Nephron (organoid): ENCODE results near the gene TMEM214.

Source experiments
- H3K27ac Mint-ChIP-seq, 3 experiments: 2 replicates each; pipeline ENCODE4 v1.8.0; 2020; ENCODE audit warnings: mixed read lengths in 3 of 3, mild to moderate bottlenecking in 2 of 3, moderate library complexity in 1 of 3
- H3K27me3 Mint-ChIP-seq: 2 replicates; pipeline ENCODE4 v1.8.0; 2021; ENCODE audit warnings: low read depth, mild to moderate bottlenecking, moderate library complexity, mixed read lengths
- H3K36me3 Mint-ChIP-seq: 2 replicates; pipeline ENCODE4 v1.8.0; 2020; ENCODE audit warnings: low read depth, mixed read lengths
- H3K4me1 Mint-ChIP-seq: 2 replicates; pipeline ENCODE4 v1.8.0; 2020; ENCODE audit warnings: mixed read lengths
- H3K4me3 Mint-ChIP-seq, 3 experiments: 2 replicates each; pipeline ENCODE4 v1.8.0; 2020; ENCODE audit warnings: mild to moderate bottlenecking in 3 of 3, mixed read lengths in 3 of 3, moderate library complexity in 2 of 3
- H3K9me3 Mint-ChIP-seq: 2 replicates; pipeline ENCODE4 v1.8.0; 2020; ENCODE audit warnings: mixed read lengths
- CTCF ChIP-seq, 3 experiments: fragments of 200-600 bp; sonication (generic); IDR thresholded peaks; one replicate each; pipeline ENCODE4 v1.5.0; 2021; ENCODE audit warnings: antibody characterized with exemption in 3 of 3; ENCODE audit not compliant: unreplicated experiment in 3 of 3

Gene TMEM214

GRCh38 chr2:27000228-27000627, 32.5 kb upstream of the TMEM214 start:
- no peaks in the 10 kb centered on the region for H3K9me3 Mint-ChIP-seq
- no peak overlapping the region for H3K27ac Mint-ChIP-seq
- no peaks in the 10 kb centered on the region for H3K4me1 Mint-ChIP-seq
- no peak for TF ChIP-seq CTCF (IDR thresholded peaks at IDR 0.05; ENCODE audit: unreplicated experiment in 3 of 3)
- no peaks in the 10 kb centered on the region for H3K36me3 Mint-ChIP-seq
- H3K4me3 Mint-ChIP-seq = no peak overlapping the region
- no peaks in the 10 kb centered on the region for H3K27me3 Mint-ChIP-seq

GRCh38 chr2:27000995-27001394, 31.8 kb upstream of the TMEM214 start:
- no peak for TF ChIP-seq CTCF (IDR thresholded peaks at IDR 0.05; ENCODE audit: unreplicated experiment in 3 of 3)

GRCh38 chr2:27001950-27002349, 30.8 kb upstream of the TMEM214 start:
- TF ChIP-seq CTCF (IDR thresholded peaks at IDR 0.05; ENCODE audit: unreplicated experiment in 3 of 3) = no peak
- Mint-ChIP-seq H3K4me1 (no peaks in the 10 kb centered on the region), H3K27ac (no peak overlapping the region), H3K9me3 (no peaks in the 10 kb centered on the region), H3K27me3 (no peaks in the 10 kb centered on the region), H3K36me3 (no peaks in the 10 kb centered on the region), H3K4me3 (no peak overlapping the region)

More at GRCh38 chr2:27000995-27001394, 31.8 kb upstream of the TMEM214 start:
- no peaks in the 10 kb centered on the region for H3K27me3 Mint-ChIP-seq
- H3K4me3 Mint-ChIP-seq = no peak overlapping the region
- H3K27ac Mint-ChIP-seq = no peak overlapping the region
- H3K9me3 Mint-ChIP-seq = no peaks in the 10 kb centered on the region
- no peaks in the 10 kb centered on the region for H3K4me1 Mint-ChIP-seq
- no peaks in the 10 kb centered on the region for H3K36me3 Mint-ChIP-seq

- no peak overlapping the region for H3K27ac Mint-ChIP-seq
Observed at GRCh38 chr2:27003007-27003406, 29.8 kb upstream of the TMEM214 start.

GRCh38 chr2:27003857-27004256, 28.9 kb upstream of the TMEM214 start:
- Mint-ChIP-seq H3K27me3 (no peaks in the 10 kb centered on the region), H3K27ac (no peak overlapping the region), H3K4me3 (no peak overlapping the region), H3K4me1 (no peaks in the 10 kb centered on the region), H3K9me3 (no peaks in the 10 kb centered on the region), H3K36me3 (no peaks in the 10 kb centered on the region)
- no peak for TF ChIP-seq CTCF (IDR thresholded peaks at IDR 0.05; ENCODE audit: unreplicated experiment in 3 of 3)

More at GRCh38 chr2:27003007-27003406, 29.8 kb upstream of the TMEM214 start:
- H3K36me3 Mint-ChIP-seq = no peaks in the 10 kb centered on the region
- TF ChIP-seq CTCF (IDR thresholded peaks at IDR 0.05; ENCODE audit: unreplicated experiment in 3 of 3) = no peak
- no peaks in the 10 kb centered on the region for H3K4me1 Mint-ChIP-seq
- no peaks in the 10 kb centered on the region for H3K27me3 Mint-ChIP-seq
- no peak overlapping the region for H3K4me3 Mint-ChIP-seq
- no peaks in the 10 kb centered on the region for H3K9me3 Mint-ChIP-seq

- H3K36me3 Mint-ChIP-seq = no peaks in the 10 kb centered on the region
- no peak for TF ChIP-seq CTCF (IDR thresholded peaks at IDR 0.05; ENCODE audit: unreplicated experiment in 3 of 3)
- no peaks in the 10 kb centered on the region for H3K9me3 Mint-ChIP-seq
- H3K27ac Mint-ChIP-seq = no peak overlapping the region
- H3K27me3 Mint-ChIP-seq = no peaks in the 10 kb centered on the region
- no peak overlapping the region for H3K4me3 Mint-ChIP-seq
- no peaks in the 10 kb centered on the region for H3K4me1 Mint-ChIP-seq
Observed at GRCh38 chr2:27006602-27007415, 26.0 kb upstream of the TMEM214 start.
